HG03575 (cell line): Measurements from ENCODE around the gene CYRIA.

ENCODE experiments used
- ATAC-seq: cut with Tn5 transposase; IDR thresholded peaks from one replicate; pipeline ENCODE4 v1.9.1; 2021; ENCODE audit not compliant: unreplicated experiment, insufficient number of reproducible peaks, low FRiP score; ENCODE audit errors: extremely low read depth

CYRIA gene

DNA sequence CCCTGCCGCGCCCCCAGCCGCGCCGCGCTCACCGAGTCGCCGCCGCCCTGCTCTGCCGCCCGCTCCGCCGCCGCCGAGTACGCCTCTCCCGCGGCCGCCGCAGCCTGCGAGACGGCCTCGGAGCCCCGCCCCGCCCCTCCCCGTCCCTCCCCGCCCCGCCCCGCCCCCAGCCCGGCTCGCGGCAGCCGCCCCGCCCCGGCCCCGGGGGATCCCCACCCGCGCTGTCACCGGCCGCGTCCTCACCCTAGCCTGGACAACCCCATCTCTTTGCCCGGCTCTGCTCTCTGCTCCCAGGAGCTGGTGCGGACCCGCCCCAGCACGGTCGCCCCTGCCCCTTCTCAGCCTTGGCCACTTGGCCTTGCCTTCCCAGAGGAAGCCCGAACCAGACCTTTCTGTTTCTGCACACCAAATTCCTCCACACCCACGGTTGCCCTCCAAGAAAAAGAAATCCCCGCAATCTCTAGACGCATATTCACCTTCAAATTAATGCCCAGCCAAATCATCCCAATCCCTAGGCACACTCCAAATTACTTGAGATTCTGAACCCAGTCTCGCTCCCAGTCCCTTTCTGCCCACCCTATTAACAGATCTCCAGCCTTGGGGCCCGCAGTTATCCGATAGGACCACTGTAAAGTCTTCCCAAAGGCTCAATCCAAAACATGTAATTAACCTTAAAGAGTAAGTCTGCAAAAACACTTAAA lies at the start of gene CYRIA:
TSS of gene CYRIA (minus strand) at position 87 of the 701 bp plus-strand sequence. CDS start 77,715 bp downstream, outside the sequence.
- ATAC-seq = no peak

DNA sequence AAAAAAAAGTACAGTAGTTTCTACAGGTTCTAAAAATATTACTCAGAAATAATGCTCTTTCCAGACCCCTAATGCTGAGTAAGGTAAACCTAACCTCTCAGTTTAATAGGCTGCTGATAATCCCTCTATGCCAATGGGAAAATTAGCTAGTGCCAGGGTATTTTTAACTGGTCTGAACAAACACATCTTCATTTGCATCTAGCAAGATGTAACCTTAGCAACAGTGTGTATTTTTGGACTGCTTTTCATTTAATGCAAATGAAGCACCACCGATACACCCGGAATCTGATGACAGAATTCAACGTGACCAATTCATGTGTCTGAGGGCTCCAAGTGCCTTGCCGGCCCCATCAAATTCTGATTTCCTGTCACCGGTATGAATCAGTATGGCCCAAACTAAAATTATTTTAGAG lies 47.4 kb upstream of the CYRIA start:
- no peak for ATAC-seq

DNA sequence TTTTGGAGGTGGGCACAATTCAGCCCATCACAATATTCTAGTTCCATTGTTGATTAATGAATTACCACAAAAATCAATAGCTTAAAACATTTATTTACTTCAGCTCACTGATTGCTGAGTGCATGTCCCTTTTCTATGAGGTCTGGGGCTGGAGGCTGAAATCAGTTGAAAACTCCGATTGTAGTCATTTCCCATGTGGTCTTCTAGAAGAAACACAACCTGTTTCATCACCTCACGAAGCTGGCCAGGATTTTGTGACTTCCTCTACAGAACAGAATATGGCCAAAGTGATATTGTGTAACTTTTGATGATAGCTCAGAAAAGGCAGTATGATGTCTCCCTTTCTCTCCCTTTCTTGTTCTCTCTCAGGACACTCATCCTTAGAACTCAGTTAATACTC lies 44.1 kb upstream of the CYRIA start:
- ATAC-seq = no peak

DNA sequence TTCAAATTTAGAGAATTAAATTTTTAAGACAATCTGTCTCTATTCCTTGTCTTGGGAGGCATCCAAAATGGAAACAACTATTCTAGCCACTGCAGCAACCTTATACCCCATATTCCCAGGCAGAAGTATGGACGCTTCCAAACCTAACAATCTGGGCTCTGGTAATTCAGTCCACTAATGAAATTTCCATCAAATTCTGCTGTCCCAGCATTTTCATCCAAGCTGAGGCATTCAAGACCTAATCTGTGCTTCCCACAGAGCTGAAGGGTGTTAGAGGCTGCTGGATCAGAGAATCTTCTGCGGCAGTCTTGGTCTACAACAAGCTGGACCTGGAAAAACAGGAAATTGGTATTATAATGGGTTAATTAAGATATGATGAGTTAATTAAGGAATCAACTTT lies 42.5 kb upstream of the CYRIA start:
- ATAC-seq = no peak

DNA sequence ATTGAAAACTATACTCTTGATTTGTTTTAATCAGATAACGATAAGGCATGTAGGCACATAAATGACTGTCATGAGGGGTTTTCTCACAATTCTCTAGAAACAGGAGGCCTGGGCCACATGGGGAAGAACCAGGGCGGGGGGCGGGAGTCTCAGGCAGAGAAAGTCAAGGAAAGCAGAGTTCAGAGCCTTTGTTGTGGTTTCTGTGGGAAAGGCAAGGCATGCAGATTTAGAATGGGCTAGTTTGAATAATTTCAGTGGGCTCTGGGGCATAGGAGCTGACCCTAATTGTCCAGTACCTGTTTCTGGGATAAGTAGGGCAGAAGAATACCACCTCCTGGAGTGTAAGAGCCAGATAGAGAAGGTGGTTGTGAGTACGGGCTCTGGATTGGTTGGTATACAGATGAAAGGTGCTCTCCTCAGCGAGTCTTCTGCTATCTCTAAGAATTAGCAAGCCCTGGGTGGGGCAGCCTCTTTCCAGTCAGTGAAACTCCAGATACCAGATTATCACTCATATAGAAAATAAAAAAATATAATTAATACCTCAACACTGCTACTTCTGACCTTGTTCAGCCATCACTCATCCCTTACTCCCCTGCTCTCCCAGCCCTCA lies 41.5 kb upstream of the CYRIA start:
- ATAC-seq = no peak

DNA sequence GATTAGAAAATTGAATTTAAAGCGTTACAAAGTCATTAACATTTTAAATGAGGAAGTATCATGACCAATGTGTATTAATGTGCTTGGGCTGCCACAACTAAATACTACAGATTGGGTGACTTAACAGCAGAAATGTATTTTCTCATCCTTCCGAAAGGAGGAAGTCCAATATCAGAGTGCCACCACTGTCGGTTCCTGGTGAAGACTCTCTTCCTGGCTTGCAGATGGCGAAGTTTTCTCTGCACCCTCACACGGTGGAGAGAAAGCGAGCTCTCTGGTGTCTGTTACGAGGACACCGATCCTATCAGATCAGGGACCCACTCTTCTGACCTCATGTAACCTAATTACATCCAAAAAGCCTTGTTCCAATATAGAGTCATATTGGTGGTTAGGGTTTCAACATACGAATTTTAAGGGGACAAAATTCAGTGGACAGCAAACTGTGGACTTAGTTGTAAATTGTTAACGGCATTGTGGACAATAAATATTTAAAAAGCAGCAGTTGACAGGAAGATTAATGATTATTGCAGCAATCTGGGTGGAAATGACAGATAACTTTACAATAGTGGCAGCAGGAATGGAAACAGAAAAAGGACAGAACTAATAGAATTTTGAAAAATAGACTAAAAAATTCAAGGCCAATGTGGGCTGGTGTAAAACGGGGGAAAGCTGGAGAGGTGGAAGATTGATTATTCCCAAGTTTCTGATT lies 35.1 kb upstream of the CYRIA start:
- no peak for ATAC-seq

DNA sequence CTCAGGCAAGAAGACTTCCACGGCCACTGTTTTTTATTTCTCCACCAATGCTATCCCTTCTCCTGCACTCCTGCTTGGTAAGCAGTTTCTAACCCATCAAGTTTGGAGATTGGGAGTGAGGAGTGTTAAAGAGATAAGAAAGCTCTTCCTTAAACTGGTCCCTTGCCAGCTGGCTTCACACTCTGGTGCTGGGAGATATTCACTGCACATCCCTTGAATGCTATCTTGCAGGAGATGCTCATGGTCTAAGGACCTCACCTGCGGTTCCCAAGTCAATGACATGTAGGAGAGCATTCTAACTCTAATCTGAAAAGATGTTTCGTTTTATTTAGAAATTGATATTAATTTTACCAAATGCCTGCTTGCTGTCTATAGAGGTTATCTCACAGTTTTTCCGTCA lies 28.2 kb upstream of the CYRIA start:
- no peak for ATAC-seq

DNA sequence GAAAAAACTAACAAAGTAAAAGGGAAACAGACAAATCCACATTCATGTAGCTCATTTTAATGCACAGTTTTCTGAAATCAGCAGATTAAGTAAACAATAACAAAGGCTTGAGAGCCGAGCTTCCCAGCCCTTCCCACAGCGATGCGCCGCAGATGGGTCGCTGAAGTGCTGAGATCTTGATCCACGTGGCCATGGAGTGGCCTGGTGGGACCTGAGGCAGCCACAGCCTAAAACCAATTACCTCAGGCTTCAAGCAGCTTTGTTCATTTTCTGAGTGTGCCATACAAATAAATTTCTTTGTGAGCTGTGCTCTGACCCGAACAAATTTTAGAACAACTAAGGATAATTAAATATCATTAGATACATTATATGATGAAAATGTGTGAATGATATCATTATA lies 25.6 kb upstream of the CYRIA start:
- no peak for ATAC-seq

DNA sequence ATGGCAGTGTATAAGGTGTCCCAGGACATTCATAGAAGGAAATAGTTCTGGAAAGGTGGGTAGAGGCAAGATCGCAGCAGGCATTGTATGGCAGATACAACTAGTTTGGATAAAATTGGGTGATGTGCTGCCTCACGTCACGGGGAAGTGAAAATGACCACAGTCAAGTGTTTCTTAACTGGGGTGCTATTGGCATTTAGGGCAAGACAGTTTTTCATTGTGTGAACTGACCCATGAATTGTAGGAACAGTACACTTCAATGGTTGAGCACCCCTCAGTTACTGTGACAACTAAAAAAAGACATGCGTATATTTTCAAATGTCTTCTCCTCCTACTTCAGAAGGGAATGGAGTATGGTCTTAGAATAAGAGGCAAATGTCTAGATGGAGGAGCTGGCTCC lies 22.3 kb upstream of the CYRIA start:
- no peak for ATAC-seq

DNA sequence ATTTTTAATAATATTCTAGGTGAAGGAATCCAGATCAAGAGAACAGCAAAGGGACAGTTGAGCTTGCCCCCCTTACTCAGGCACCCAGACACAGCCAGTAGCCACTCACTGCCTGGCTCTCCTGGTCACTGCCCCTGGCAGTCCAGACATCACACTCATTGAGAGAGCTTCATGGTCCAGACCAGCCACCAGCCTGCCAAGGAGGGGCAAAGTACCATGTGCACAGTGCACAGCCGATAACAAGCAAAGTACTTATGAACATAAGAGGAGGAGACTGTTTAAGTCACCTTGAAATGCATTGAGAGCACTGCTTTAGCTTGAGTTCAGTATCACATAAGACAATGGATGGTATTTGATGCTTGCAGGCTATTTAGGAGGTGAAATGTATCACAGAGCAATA lies 21.6 kb upstream of the CYRIA start:
- no peak for ATAC-seq

DNA sequence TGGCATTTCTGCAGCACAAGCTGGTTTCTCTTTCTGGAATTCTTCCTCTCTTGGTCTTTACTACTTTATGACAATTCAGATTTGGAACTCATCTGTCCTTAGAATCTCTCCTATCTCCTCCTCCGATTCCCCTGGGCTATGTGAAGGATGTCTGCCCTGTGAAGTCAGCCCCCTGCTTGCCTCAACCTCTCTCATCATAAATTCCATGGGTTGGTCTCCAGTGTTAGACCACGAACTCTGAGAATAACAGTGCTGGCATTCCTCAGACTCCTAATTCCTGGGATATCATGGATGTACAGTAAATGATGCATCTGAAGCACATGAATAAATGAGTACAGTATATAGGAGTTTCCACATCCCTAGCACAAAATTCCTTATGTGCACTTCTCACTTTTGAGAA lies 21.0 kb upstream of the CYRIA start:
- ATAC-seq = no peak

DNA sequence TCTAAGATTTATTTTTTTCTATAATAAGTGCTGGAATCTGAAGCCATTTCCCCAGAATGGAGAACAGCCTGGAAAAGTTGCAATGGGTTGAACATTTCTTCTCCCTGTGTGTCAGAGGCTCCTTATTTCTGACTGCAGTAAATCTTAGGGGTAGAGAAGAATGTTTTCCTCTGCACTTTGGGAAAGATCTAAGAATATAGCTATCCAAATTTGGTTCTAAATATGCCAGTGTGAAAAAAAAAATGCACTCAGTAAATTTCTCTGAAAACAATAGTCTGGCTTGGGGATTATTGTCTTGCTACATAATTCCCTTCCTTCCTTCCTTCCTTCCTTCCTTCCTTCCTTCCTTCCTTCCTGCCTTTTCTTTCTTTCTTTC lies 19.7 kb upstream of the CYRIA start:
- ATAC-seq = no peak

DNA sequence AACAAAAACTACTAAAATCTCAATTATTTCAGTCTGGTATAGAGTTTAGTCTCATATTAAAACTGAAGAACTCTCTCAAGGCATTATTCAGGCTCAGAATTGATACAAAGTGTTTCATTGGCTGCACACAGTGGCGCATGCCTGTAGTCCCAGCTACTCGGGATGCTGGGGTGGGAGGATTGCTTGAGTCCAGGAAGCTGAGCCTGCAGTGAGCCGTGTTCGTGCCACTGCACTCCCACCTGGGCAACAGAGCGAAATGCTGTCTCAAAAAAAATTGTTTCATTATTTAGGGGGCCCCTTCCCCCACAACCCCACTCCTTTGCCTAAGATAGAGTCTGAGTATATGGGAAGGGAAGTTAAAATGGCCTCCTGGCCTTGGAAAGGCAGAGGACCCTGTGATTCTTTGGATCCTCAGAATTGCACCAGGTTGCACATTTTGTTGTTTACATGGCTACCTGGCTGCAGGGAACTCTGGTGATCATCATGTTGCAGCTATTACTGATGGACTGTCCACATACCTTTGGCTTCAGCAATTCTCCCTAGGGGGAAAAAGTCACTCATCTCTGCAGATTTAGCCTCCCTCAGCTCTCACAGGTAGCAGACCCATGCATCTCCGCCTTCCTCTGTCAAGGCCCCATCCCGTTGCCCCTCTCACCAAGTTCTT lies 19.2 kb upstream of the CYRIA start:
- no peak for ATAC-seq

DNA sequence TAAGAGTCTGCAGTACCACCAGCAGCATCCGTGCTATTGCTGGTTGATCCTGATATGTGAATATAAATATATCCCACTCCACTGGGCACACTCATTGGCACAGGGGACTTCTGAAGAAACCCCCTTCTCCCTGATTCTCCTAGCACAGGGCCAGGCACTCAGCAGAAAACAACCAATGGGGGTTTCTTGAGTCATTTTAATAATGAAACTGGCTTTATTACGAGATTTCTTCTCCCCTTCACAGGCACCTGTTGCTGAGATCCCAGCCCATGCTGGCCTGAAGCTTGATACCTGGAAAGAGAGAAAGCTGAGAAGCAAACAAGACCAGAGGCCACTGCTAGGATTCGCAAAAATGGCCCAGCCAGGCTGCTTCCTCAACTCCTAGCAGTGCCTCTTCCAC lies 17.9 kb upstream of the CYRIA start:
- no peak for ATAC-seq

DNA sequence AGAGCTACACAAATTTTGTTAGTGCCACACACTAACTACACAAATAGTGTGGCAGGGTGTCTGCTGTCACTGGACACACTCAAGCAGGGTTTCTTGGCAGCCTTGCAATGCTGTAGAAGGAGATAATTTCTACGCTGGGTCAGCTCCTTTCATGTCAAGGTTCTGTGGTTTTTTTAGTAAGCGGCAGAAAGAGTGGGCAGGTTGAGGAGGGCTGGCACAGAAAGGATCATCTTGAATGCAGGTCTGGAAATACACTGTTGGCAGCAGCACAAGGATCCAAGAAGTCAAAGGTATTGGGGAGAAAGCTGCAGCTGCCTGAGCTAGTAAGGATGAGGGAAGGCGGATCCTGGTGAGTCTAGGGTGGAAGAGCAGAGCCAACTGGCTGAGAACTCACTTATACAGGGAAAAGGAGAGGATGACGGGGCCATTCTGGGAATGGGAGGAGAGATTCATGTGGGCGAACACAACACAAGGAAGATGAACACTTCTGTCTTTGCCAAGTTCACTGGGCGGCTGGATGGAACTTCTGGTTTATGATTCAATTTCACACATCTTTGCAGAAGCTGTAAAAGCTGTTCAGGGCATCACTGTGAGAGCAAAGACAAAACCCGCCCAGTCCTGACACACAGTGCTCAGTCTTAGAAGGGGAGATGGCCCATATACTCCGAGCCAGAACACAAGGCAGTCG lies 16.9 kb upstream of the CYRIA start:
- no peak for ATAC-seq

DNA sequence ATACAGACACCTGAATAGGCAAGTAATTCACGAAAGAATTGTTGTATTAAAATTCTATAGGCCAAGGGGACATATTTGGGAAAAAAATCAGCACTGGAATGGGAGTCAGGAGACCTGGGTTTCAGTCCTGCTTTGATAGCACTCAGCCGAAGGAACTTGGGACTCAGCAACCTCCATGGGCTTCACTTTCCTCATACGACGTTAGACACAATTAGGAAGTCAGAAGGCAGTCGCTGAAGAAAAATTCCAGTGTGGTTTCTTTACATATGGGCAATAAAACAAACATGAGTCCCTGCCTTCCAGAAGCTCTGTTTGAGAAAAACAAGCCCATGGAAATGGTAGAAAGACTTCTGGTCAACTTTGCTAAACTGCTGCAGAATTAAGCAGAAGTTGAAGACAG lies 15.1 kb upstream of the CYRIA start:
- ATAC-seq = no peak

DNA sequence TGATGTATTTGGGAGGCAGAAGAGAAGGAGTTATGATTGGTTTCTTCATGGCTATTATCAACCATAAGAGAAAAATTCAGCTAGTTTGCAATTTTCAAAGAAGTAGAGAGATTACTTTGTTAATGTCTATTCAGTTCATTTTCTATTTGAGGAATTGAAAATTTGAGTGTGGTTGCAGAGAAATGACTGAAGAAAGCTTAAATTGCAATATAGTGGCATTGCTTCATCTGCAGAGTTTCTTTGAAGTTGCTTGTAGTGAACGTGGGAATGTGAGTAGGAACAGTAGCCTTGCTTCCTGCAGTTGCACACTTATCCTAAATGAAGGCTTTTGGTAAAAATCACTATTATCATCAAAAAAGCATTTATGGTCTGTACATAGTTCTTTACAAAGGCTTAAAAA lies 14.7 kb upstream of the CYRIA start:
- ATAC-seq = no peak

DNA sequence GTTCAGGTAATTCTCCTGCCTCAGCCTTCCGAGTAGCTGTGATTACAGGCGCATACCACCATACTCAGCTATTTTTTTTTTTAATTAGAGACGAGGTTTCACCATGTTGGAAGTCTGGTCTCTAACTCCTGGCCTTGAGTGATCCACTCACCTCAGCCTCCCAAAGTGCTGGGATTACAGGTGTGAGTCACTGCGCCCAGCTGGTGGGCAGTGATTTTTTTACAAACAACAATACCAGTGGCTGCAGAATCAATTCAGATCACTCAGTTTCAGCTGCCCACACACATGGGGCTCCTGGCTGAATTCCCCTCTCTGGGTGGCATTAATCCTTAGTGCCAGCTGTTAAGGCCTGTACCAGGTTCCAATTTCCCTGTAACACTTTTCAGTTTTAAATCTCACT lies 13.3 kb upstream of the CYRIA start:
- no peak for ATAC-seq

DNA sequence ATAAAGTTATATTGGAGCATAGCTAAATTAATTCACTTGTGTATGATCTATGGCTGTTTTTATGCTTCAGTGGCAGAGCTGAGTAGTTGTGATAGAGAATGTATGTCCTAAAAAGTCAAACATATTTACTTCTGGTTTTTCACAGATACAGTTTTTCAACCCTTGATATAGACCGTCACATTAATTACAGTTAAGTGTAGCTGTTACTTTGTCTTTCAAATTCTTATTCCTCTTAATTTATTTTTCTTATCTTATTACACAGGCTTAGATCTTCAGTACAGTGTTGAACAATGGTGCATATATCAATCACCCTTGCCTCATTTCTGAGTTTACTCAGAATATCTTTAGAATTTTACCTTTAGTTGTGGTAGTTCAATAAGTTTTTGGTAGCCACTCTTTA lies 12.2 kb upstream of the CYRIA start:
- no peak for ATAC-seq
